SK-N-SH (cell line): ENCODE measurements around the gene SND1. TPM values are rescaled to one million over a fixed set of nuclear protein-coding genes. Genes with fewer than 3 reads are reported as not detected.

Experiments
- CTCF ChIA-PET: fragments of 300-600, 350-600 bp; formaldehyde crosslinking; extraction: SDS; loops from one replicate; lab custom pipeline; 2021; lab: Yijun Ruan, JAX
- POLR2A ChIA-PET: fragments of 350-600 bp; sonication (Branson Sonifier 250); formaldehyde crosslinking; extraction: SDS; loops from one replicate; lab custom pipeline; 2020; ENCODE audit warnings: antibody characterized with exemption, inconsistent platforms; lab: Yijun Ruan, JAX
- DNase-seq: peaks from one replicate; pipeline ENCODE4 v3.0.0; 2012
- H2AFZ ChIP-seq: fragments of 200-600 bp; sonication (generic); 2 replicates; pipeline ENCODE4 v1.8.1; 2016; ENCODE audit warnings: antibody characterized with exemption, mild to moderate bottlenecking, low read depth
- H3F3A ChIP-seq: fragments of 200-600 bp; sonication (generic); replicated peaks from 2 replicates; pipeline ENCODE3; 2016; ENCODE audit warnings: antibody characterized with exemption, mild to moderate bottlenecking; ENCODE audit not compliant: insufficient read depth
- H3K27ac ChIP-seq, 2 experiments: fragments of 200-500 bp in 1 of 2; fragments of 200-600 bp in 1 of 2; sonication (Bioruptor generic) in 1 of 2; sonication (generic), shearing (Covaris generic) in 1 of 2; 2 replicates each; pipeline versions ENCODE4 v1.5.1 to v1.6.1; 2014 to 2016; ENCODE audit warnings: low read depth in 2 of 2, inconsistent platforms in 1 of 2, low read length in 1 of 2, mild to moderate bottlenecking in 1 of 2, mixed read lengths in 1 of 2
- H3K27me3 ChIP-seq: fragments of 200-600 bp; sonication (generic), shearing (Covaris generic); 2 replicates; pipeline ENCODE4 v1.6.1; 2016; ENCODE audit warnings: mixed run types; ENCODE audit not compliant: insufficient read depth
- H3K36me3 ChIP-seq, 2 experiments: fragments of 200-500 bp in 1 of 2; fragments of 200-600 bp in 1 of 2; sonication (Bioruptor generic) in 1 of 2; sonication (generic) in 1 of 2; replicated peaks in 1 of 2; 2 replicates each; pipeline versions ENCODE3 to v1.5.1; 2014 to 2016; ENCODE audit warnings: low read length in 1 of 2, mild to moderate bottlenecking in 1 of 2; ENCODE audit not compliant: insufficient read depth in 2 of 2, control insufficient read depth in 1 of 2
- H3K4me1 ChIP-seq, 2 experiments: fragments of 200-500 bp in 1 of 2; fragments of 200-600 bp in 1 of 2; sonication (Bioruptor generic) in 1 of 2; sonication (generic), shearing (Covaris generic) in 1 of 2; 2 replicates each; pipeline versions ENCODE4 v1.5.1 to v1.6.1; 2014 to 2016; ENCODE audit warnings: low read depth in 1 of 2, low read length in 1 of 2, mixed run types in 1 of 2; ENCODE audit not compliant: insufficient read depth in 2 of 2, control insufficient read depth in 1 of 2
- H3K4me2 ChIP-seq: fragments of 200-600 bp; sonication (generic), shearing (Covaris generic); 2 replicates; pipeline ENCODE4 v1.6.1; 2017; ENCODE audit warnings: mixed run types
- H3K4me3 ChIP-seq, 2 experiments: fragments of 200-500 bp in 1 of 2; fragments of 200-600 bp in 1 of 2; sonication (Bioruptor generic) in 1 of 2; sonication (generic), shearing (Covaris generic) in 1 of 2; 2 replicates each; pipeline versions ENCODE4 v1.5.1 to v1.8.1; 2014 to 2016; ENCODE audit warnings: low read depth in 2 of 2, inconsistent platforms in 1 of 2, low read length in 1 of 2, mild to moderate bottlenecking in 1 of 2, mixed read lengths in 1 of 2, moderate library complexity in 1 of 2
- H3K79me2 ChIP-seq: fragments of 200-600 bp; sonication (generic); 2 replicates; pipeline ENCODE4 v1.8.1; 2017; ENCODE audit warnings: mild to moderate bottlenecking; ENCODE audit not compliant: insufficient read depth
- H3K9ac ChIP-seq: fragments of 200-600 bp; sonication (generic); 2 replicates; pipeline ENCODE4 v1.6.1; 2017; ENCODE audit warnings: mixed run types
- H3K9me2 ChIP-seq: fragments of 200-600 bp; sonication (generic); 2 replicates; pipeline ENCODE4 v1.6.1; 2017; ENCODE audit warnings: mixed run types
- H3K9me3 ChIP-seq: fragments of 200-600 bp; sonication (generic); 2 replicates; pipeline ENCODE4 v1.6.1; 2017; ENCODE audit warnings: mixed run types, mild to moderate bottlenecking, moderate library complexity
- H4K20me1 ChIP-seq: fragments of 200-600 bp; sonication (generic); 2 replicates; pipeline ENCODE4 v1.6.1; 2017; ENCODE audit warnings: mild to moderate bottlenecking, mixed run types; ENCODE audit not compliant: insufficient read depth
- CHD2 ChIP-seq: fragments of 150-350 bp; IDR thresholded peaks from 2 replicates; pipeline ENCODE4 v1.6.1; 2018; ENCODE audit warnings: low read length; ENCODE audit not compliant: partially characterized antibody
- CTCF ChIP-seq: fragments of 200-600 bp; sonication (generic); IDR thresholded peaks from 2 replicates; pipeline ENCODE4 v1.6.1; 2017; ENCODE audit warnings: antibody characterized with exemption, mild to moderate bottlenecking, moderate library complexity
- EP300 ChIP-seq, 2 experiments: IDR thresholded peaks; 2 replicates each; pipeline versions ENCODE4 v1.4.0 to v1.6.1; 2012; ENCODE audit warnings: borderline replicate concordance in 1 of 2, low read depth in 1 of 2, low read length in 1 of 2
- FOSL2 ChIP-seq: IDR thresholded peaks from 2 replicates; pipeline ENCODE4 v1.4.0; 2012; ENCODE audit warnings: low read depth, mild to moderate bottlenecking, moderate library complexity, borderline replicate concordance
- GATA2 ChIP-seq: sonication (generic); formaldehyde crosslinking; IDR thresholded peaks from 2 replicates; pipeline ENCODE4 v1.5.0; 2020; ENCODE audit warnings: mild to moderate bottlenecking, missing genetic modification reagents
- JUND ChIP-seq: IDR thresholded peaks from 2 replicates; pipeline ENCODE4 v1.4.0; 2012
- MAX ChIP-seq: IDR thresholded peaks from 2 replicates; pipeline ENCODE4 v1.4.0; 2012; ENCODE audit warnings: low read depth
- MXI1 ChIP-seq: IDR thresholded peaks from 2 replicates; pipeline ENCODE4 v1.6.1; 2012; ENCODE audit warnings: mild to moderate bottlenecking, low read depth, low read length, improper control_type of control experiment
- PBX3 ChIP-seq: IDR thresholded peaks from 2 replicates; pipeline ENCODE4; 2012
- REST ChIP-seq: IDR thresholded peaks from 2 replicates; pipeline ENCODE4 v1.6.1; 2012; ENCODE audit warnings: mild to moderate bottlenecking, low read depth, low read length, moderate library complexity
- SMC3 ChIP-seq: IDR thresholded peaks from 2 replicates; pipeline ENCODE4 v1.6.1; 2012; ENCODE audit warnings: low read depth, low read length, improper control_type of control experiment
- TCF12 ChIP-seq: IDR thresholded peaks from 2 replicates; pipeline ENCODE4 v1.4.0; 2012
- YY1 ChIP-seq: IDR thresholded peaks from 2 replicates; pipeline ENCODE4 v1.4.0; 2012; ENCODE audit warnings: low read depth, mild to moderate bottlenecking
- WGBS: methylation state at CpG from one replicate; pipeline ENCODE4 v1.1.6; 2017; ENCODE audit warnings: low lambda C conversion rate; 5-methylcytosine and 5-hydroxymethylcytosine counted together
- polyA plus RNA-seq, 3 experiments: library from polyadenylated mRNA; depleted of rRNA; stranded (reverse); fragments of >200 nt; gene quantifications; 2 replicates each; pipeline ENCODE4 v1.2.3, GENCODE V29; 2012

Gene SND1
- polyA plus RNA-seq, 1 of the 3 experiments (the other 2 are of a cell fraction): 165 TPM

GRCh38 chr7:127658970-127659630 lies 7.1 kb downstream of the SND1 start:
- CTCF ChIA-PET: no interaction called here
- WGBS: 93% methylated on average over 3 of the region's 3 CpGs

More at GRCh38 chr7:127658970-127659630, 7.1 kb downstream of the SND1 start:
- no peaks in the 10 kb centered on the region for H3F3A ChIP-seq
- H3K27ac ChIP-seq: no peak overlapping the region
- H2AFZ ChIP-seq: no peak overlapping the region
- H4K20me1 ChIP-seq: peaks cover 84% of the 10 kb centered on the region
- no peak overlapping the region for H3K4me3 ChIP-seq
- H3K4me1 ChIP-seq: peaks cover 8 to 12% of the 10 kb centered on the region in 2 experiments
- H3K9ac ChIP-seq: no peak overlapping the region
- POLR2A ChIA-PET: no interaction called here
- TF ChIP-seq MXI1 (no peak), CTCF (no peak), FOSL2 (no peak), TCF12 (no peak), CHD2 (no peak), MAX (no peak), JUND (no peak), GATA2 (CRISPR knock-in tag) (no peak), PBX3 (no peak), YY1 (no peak), EP300 (IDR thresholded peaks at IDR 0.05; ENCODE audit: borderline replicate concordance in 1 of 2, low read depth in 1 of 2, low read length in 1 of 2) (no peak), SMC3 (no peak), REST (no peak)
- peaks cover 25 to 36% of the 10 kb centered on the region in 2 experiments for H3K36me3 ChIP-seq
- no peaks in the 10 kb centered on the region for H3K9me2 ChIP-seq
- H3K27me3 ChIP-seq: no peaks in the 10 kb centered on the region
- H3K9me3 ChIP-seq: no peaks in the 10 kb centered on the region
- no peak overlapping the region for H3K4me2 ChIP-seq
- no peak for DNase-seq
- peaks cover 100% of the 10 kb centered on the region for H3K79me2 ChIP-seq
